GM11168 (cell line): Measurements from ENCODE around the gene ARFGAP2.
"Not testable (repeated sequence)": the region's sequence is repeated elsewhere in the genome, so short reads cannot be mapped to it uniquely, and the experiment has no call there.

Experiments used
- in situ Hi-C: fragments of 300-500 bp; cut with MboI; formaldehyde crosslinking; loops from one replicate; pipeline ENCODE4 v1.12.0; 2022; ENCODE audit warnings: low sequenced_read_pairs; ENCODE audit not compliant: unreplicated experiment

Gene ARFGAP2

GRCh38 chr11:47121731-47122130 lies 54.9 kb downstream of the ARFGAP2 start:
- in situ Hi-C loops: no loop called here

DNA sequence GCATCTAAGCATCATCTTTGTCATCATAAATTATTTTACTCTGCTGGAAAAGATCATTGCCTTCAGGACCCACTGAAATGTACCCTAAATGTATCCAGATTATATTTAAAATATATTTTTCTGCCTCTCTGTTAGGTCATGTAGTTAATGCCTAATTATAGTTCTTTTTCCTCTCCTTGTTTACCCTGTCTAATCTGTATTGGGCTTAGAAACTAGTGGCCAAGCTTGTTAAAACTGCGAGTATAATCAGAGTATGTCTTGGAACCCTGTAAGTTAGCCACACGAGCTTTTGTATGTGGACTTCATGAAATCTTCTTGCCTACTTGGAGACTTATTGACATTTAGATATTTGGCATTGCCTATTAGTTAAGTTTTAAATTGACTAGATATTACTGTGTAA lies 55.6 kb downstream of the ARFGAP2 start:
- in situ Hi-C loops: no loop called here

DNA sequence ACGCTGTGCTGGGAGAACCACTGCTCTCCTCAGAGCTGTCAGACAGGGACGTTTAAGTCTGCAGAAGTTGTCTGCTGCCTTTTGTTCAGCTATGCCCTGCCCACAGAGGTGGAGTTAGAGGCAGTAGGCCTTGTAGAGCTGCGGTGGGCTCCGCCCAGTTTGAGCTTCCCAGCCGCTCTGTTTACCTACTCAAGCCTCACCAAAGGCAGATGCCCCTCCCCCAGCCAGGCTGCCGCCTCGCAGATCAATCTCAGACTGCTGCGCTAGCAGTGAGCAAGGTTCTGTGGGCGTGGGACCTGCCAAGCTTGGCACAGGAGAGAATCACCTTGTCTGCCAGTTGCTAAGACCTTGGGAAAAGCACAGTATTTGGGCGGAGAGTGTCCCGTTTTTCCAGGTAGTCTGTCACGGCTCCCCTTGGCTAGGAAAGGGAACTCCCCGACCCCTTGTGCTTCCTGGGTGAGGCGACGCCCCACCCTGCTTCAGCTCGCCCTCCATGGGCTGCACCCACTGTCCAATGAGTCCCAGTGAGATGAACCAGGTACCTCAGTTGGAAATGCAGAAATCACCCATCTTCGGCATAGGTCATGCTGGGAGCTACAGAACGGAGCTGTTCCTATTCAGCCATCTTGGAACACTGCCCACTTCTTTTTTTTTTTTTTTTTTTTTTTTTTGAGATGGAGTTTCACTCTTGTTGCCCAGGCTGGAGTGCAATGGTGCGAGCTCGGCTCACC lies 57.6 kb downstream of the ARFGAP2 start:
- in situ Hi-C loops: not testable (repeated sequence)
